Ramos (cell line): Measurements from ENCODE around the gene PNMT.

ENCODE experiments used
- in situ Hi-C: fragments of 300-500 bp; cut with MboI; formaldehyde crosslinking; loops from one replicate; pipeline ENCODE4 v1.14.3; 2022; ENCODE audit warnings: low sequenced_read_pairs; ENCODE audit not compliant: unreplicated experiment

PNMT gene

DNA sequence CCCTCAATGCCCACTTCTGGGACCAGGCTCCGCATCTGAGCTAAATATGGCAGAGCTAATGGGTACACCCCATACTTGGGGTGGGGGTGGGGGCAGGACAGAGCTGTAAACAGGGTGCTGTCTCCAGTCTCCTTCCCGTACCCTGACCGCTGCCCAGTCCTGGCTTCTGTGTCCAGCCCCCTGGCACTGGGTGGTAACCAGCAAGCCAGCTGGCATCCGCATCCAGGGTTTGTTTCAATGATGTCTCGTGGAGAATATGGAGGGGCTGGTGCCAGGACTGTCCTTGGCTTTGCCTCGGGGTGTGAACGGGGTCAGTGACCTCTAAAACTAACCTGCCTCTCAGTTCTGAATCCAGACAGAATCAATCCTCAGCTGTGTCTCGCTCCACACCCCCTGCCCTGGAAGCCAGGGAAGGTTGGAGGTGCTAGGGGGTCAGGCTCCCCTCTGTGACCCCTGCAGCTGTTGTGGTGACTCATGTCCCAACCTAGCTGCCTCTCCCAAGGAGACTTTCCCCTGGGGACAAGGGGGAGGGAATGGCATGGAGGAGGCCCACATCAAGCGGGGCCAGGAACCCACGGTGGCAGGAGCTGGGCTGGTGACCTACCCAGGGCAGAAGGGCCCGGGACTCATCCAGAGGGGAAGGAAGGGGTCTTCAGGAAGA is 1.5 kb upstream of the PNMT start:
- in situ Hi-C loops, result no loop called here

- in situ Hi-C loops, result no loop called here
Measured at GRCh38 chr17:39667262-39667944, 850 bp upstream of the PNMT start.

- in situ Hi-C loops, result no loop called here
Measured at GRCh38 chr17:39669897-39670735, 1.9 kb downstream of the PNMT start.

DNA sequence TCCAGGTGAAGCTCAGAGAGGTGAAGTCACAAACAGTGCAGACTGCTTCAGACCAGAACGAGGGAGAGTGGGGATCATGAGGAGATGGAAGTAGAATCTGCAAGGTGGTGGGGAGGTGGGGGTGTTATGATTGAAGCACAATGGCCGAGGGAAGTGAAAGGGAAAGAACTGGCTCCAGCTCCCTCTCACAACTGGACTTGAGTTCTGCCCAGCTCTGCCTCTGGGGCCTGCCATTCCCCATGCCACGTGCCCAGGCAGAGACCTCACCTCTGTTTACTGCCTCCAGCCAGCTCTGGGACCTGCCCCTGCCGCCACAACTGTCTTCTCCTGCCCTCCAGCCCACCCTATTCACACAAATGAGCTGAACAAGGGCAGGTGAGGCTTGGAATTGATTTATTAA is 2.5 kb downstream of the PNMT start:
- in situ Hi-C loops, result no loop called here

DNA sequence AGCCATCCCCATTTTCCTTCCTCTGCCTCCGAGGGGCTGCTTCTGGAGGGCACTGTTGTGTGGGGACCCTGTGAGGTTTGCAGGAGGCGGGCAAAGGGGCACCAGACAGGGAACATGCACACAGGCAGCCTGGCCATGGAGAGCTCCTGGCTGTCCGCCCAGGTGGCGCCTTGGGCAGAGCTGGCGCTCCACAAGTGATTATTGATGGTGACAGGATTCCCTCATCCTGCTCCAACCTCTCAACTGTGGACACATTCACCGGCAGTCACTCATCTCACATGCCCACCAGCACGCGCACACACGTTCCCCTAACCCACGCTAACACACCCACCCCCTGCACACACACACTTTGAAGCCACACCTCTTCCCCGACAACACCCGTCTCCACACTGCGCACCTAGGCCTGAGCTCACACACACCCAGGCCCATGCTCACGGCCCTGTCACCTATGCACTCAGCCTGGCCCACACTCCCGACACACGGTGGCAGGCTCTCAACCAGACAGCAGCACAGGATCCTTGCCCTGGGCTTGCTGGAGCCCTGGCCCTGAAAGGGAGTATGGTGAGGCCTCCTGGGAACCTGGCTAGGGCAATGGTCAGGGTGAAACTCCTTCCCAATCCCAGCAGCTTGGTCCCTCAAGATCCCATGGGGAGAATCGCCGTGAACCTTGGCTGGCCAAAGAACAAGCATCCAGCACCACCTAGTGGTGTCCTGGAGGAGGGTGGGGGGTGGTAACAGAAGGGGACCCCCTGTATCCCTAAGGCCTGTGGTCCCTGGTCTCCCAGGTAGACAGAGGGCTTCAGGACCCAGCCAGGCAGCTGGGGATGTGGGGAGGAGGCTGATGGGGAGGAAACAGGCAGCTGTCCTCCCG is 3.6 kb downstream of the PNMT start:
- in situ Hi-C loops, result no loop called here

- in situ Hi-C loops, result no loop called here
Measured at GRCh38 chr17:39672522-39673334, 4.5 kb downstream of the PNMT start.

DNA sequence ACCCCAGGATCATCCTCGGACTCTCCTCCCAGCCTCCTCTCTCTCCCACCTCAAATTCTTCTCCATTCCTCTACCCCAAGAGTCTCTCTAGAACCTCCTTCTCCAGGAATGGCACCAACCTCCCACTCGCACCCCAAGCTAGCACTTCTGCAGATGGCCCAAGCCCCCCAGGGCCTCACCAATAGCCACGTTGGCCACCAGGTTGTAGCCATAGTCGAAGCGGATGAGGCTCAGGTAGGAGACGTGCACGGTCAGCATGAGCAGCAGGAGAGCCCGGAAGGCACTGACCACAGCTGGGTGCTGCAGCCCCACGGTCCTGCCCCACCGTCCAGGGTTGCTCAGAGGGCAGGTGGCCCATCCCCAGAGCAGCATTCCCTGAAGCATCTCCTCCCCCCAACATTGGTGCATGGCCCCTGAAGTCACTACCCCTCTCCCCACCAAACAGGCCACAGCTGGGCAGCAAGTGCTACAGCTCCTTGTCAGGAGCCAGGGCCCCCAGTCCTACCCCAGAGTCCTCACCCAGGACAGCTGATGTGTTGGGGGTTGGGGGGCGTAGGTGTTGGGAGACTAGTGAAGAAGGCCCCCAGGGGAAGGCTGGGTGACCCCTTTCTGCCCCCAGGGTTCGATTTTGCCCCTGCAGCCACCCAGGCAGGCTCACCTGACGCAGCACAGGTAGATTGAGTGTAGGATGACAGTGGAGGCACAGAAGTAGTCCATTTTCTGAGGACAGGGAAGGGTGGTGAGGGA is 5.3 kb downstream of the PNMT start:
- in situ Hi-C loops, result no loop called here

DNA sequence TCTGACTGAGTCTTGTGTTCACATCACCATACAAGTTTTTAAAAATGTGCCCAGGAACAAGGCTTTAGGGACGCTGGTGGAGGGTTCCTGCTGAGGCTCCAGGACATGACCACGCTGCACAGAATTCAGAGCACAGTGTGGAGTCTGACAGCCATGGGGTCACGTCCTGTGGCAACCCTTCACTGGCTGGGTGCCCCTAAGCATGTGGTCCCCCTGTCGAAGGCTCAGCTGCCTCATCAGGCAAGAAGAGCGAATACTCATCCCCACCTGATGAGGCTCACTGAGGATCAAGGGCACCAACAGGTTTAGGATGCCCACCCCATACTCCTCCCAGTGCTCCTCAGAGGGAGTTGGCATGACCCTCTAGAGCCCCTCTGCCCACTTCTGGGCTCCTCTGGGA is 5.9 kb downstream of the PNMT start:
- in situ Hi-C loops, result no loop called here

DNA sequence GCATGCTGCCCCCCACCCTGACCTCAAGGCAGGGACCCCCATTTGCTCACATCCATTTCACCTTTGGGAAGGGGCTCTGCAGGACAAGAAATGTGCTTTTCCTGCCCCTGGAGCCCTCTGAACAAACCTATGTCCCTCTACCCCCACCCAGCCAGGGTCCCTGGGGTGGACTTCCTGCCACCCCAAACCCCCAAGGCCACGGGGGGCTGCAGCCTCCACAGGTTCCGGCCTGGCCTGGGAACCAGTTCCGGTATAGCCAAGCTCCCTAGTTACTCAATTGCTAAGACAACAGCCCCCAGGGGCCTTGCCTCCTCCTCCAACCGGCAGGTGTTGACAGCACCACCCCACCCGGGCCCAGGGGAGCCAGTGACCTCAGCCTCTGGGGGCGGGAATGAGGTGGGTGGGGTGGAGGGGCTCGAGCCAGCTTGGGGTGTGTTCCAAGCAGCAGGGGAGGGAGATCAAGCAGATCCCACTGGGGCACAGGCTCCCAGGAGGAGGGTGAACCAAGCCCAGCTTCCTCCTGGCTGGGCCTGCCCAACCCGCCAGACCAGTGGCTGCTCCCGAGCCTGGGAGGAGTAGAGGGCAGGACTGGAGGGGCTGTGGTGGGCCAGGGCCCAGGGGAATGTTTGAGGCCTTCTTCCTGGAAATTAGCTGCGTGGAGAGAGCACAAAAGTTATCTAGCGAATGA is 6.6 kb downstream of the PNMT start:
- in situ Hi-C loops, result no loop called here

DNA sequence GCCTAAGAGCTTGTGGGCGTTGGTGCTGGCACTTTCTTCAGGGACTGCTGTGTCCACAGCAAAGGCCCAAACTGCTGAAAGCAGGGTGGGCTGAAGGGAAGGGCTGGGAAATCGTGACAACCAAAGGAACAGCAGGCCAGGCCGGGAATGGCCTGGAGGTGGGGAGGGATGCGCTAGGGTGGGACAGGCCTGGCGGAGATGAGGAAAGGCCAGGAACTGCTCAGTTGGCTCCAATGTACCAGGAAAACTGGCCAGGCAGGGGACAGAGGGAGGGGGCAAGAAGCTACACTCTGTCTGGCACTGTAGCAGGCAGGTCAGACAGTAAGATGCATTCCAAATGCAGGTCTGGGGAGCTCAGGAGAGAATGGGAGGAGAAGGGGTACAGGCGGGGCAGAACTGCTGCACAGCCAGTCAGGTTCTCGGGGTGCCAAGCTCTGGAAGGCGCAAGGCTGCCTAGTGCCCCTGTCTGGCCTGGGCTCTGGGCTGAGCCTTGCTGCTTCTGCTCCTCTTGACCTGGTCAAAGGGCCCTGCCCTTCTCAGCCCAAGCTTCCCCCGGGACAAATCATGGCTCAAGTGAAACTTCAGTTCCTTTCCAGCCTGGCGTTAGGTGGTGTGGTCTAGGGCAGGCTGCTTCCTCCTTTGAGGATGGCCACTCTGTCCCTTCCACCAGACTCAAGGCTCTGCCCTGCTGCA is 7.3 kb downstream of the PNMT start:
- in situ Hi-C loops, result no loop called here

DNA sequence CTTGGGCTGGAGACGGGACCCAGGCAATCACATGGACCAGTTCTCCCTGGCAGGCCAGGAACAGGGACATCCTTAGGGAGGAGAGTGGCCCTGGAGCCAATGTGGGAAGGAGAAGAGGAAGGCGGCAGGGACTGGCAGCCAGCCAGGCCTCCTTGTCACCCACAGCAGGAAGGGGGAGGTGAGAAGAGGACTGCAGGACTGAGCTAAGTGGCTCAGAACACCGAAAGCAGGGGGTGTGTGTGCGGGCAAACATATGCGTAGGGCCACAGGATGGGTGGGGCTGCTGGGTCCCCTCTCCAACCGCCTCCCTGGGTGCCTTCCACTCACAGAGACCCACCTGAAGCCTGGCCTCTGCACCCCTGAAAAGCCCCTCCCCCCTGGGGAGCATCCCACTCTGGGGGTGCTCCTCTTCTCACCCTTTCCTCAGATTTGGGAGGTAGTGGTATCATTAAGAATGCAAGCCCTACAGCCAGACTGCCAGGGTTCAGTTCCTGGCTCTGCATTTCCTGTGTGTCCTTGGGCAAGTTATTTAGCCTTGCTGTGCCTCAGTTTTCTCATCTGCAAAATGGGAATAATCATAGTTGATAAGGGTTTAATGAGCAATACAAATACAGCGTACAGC is 8.1 kb downstream of the PNMT start:
- in situ Hi-C loops, result no loop called here

- in situ Hi-C loops, result no loop called here
Measured at GRCh38 chr17:39677072-39677471, 8.8 kb downstream of the PNMT start.

DNA sequence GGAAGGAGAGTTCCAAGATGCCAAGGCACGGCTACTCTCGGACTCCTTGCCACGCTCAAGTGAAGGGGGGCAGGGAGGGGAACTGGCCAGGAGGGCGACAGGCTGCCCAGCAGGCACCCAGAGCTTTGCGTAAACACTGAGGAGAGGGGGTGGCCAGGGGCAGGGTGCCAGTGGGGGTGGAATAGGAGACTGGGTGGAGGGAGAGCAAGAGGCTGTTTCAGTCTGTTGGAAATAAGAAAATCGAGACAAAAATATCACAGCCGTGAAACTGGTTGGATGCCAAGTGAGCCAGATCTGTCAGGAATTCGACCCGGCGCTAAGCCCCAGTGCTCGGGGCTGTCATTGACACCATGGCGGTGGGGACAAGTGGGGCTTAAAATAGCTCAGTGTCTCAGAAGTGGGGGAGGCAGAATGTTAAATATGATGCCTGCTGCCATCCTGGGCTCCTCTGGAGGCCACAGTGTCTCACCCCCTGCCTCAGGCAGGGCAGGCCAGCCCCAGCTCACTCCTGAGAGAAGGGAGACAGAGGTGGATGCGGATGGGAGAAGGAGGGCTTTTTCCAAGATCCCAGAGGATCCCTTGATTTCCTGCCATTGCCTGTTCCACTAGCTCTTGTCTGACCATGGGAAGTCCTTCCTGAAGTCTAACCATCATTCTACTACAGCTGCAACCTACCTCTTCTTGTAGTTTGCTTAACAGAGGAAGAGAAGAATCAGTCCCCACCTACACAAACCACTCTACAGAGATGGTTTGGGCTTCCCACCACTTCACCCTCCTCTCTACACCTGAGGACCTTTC is 9.5 kb downstream of the PNMT start:
- in situ Hi-C loops, result no loop called here

DNA sequence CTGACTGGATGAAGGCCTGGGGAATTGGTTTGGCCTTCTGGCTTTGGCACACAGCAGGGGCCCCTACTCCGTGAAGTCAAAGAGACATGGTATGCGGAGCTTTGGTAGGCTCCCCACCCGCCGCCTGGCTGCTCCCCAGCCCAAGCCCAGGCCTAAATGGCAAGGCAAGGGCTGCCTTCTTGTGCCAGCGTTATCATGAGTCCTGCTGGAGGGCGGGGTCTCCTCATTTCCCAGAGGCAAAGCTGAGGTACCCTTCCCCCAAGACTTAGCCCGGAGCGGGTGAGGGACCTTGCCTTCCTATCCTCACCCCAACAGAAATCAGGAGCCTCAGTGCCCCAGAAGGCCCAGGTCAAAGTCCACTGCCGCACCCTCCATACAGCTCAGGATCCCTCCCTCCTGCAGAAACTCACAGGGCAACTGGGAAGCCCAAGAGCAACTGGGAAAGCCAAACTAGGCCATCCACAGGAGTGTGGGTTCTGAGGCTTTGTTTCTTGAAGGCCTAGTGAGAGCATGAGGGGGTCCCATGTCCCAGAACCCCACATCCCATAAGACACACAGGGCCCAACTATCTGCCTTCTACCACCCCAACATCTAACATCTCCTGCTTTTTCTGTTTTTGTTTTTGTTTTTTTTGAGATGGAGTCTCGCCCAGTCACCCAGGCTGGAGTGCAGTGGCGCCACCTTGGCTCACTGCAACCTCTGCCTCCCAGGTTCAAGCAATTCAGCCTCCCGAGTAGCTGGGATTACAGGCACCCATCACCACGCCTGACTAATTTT is 10.3 kb downstream of the PNMT start:
- in situ Hi-C loops, result no loop called here

DNA sequence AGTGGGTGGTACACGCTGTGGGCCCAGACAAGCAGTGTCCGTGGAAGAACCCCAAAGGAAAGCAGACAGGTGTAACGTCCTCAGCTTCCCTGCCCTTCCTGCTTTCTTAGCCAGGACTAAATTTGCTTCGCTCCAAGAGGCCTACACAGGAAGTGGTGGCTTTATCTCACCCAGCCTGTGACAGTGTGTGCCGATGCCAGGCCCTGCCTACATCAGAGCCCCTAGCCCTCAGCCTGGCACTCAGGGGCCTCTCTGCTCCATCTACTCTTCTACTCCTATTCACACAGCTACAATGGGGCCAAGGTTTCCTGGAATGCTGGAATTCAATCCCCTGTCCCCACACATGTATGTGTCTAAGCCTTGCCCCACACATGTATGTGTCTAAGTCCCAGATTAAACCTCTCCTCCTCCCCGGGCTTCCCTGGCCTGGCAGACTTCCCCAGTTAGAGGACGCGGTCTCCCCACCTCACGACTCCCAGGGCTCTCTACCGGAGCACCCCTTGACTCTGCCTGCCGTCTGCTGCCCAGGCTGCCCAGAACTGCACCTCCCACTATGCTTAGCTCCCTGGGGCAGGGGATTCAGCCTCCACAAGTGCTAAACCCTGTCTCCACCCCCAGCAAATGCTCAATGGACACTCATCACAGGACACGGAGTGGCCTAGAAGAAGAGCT is 11.4 kb downstream of the PNMT start:
- in situ Hi-C loops, result no loop called here
